GM13977 (cell line): Measurements from ENCODE around the gene CCDC7.
"Not testable (repeated sequence)": the region's sequence is repeated elsewhere in the genome, so short reads cannot be mapped to it uniquely, and the experiment has no call there.

Source experiments
- DNase-seq: peaks from one replicate; pipeline ENCODE4 v3.0.0; 2012; ENCODE audit warnings: low spot score
- in situ Hi-C: fragments of 300-500 bp; cut with MboI; formaldehyde crosslinking; loops from one replicate; pipeline ENCODE4 v1.12.0; 2022; ENCODE audit warnings: low sequenced_read_pairs, low pct_unique_long_range_greater_than_20kb, mixed read lengths, inconsistent platforms; ENCODE audit not compliant: unreplicated experiment
- TF ChIP-seq, protein P1 (sequence below): IDR thresholded peaks from 2 replicates; pipeline ENCODE4 v1.5.1; 2012; ENCODE audit warnings: mild to moderate bottlenecking, control low read depth; ENCODE audit not compliant: insufficient read depth; ENCODE audit errors: extremely low read depth, missing control alignments

CCDC7 gene

DNA sequence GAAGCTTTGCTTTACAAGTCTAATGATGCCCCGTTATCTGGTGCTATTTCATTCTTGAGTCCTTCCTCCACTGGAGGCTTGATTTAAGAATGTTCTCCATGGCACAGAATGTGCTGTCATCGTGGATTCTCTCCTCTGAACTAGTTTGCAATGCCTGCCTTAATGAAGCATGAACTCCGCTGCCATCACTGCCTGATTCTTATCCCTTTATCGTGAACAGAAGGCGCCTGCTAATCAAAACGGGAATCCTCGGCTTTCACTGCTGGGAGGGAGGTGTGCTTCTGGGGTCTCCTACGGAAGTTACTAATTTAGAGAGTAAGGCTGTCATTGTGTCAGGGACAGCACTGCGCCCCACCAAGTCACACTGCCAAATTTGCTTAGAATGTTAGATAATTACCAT is 455.9 kb downstream of the CCDC7 start:
- TF ChIP-seq, protein P1, sequence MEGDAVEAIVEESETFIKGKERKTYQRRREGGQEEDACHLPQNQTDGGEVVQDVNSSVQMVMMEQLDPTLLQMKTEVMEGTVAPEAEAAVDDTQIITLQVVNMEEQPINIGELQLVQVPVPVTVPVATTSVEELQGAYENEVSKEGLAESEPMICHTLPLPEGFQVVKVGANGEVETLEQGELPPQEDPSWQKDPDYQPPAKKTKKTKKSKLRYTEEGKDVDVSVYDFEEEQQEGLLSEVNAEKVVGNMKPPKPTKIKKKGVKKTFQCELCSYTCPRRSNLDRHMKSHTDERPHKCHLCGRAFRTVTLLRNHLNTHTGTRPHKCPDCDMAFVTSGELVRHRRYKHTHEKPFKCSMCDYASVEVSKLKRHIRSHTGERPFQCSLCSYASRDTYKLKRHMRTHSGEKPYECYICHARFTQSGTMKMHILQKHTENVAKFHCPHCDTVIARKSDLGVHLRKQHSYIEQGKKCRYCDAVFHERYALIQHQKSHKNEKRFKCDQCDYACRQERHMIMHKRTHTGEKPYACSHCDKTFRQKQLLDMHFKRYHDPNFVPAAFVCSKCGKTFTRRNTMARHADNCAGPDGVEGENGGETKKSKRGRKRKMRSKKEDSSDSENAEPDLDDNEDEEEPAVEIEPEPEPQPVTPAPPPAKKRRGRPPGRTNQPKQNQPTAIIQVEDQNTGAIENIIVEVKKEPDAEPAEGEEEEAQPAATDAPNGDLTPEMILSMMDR: no peak
- in situ Hi-C loops: no loop called here
- DNase-seq: no peak

DNA sequence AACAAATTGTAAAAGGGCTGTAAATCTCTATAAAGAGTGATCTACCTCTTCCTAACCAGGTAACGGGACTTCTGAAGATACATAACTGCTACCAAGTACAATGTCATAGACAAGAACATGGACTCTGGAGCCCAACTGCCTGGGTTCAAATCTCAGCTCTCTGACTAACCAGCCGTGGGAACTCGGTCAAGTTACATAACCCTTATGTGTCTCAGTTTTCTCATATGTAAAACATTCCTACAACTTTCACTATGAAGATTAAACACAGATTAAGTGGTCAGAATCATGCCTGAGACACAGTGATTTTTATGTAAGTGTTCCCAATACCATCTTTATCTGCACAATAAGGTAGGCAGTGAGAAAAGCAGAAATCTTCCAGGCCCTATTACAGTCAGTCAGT is 459.5 kb downstream of the CCDC7 start:
- in situ Hi-C loops: no loop called here
- no peak for DNase-seq
- TF ChIP-seq, protein P1: no peak

DNA sequence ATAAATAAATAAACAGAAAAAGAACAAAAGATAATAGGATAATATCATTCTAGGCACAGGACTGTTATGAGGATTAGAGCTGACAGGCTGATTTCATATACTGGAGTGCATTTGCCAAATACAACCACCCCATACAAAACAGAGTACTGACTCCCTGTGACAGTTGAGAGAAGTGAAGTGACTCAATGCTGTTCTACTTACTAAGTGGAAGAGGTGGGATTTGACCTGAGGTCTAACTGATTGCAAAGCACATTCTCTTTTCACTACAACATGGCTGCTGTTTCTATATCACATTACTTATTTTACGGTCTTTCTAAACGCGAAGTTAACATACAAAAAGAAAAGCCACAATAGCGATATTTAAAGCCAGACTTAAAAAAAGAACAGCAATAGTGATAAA is 460.7 kb downstream of the CCDC7 start:
- TF ChIP-seq, protein P1: no peak
- DNase-seq: no peak
- in situ Hi-C loops: no loop called here

DNA sequence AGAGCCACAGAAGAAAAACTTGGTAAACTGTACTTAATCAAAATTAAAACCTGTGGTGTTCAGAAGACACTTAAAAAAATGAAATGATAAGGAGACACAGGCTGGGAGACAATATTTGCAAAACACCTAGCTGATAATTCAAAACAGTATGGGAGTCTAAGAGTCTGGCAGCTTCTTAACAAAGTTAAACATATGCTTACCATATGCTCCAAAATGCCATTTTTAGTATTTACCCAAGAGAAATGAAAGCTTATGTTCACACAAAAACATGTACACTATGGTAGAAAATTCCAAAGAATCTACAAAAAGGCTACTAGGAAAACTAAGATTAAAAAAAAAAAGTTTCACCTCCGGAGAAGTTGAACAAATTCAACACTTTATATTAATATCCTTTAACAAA is 463.5 kb downstream of the CCDC7 start:
- in situ Hi-C loops: no loop called here
- DNase-seq: no peak
- TF ChIP-seq, protein P1: no peak

DNA sequence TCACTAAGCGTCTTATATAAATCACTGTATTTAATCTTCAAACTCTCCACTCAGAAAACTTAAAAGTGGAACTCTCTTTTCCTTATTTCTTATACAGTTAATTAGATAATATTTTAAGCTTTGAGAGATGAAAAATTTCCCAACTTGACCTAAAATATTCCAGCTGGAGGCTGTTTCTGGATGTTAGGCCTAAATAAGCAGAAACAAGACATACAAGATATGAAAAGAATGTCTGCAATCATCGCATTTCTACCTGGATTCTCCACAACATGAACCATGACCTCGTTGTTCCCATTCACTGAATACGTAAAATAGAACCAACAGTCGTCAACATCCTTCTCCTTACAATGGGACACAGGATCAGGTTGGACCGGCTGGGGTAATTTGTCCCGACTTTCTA is 464.0 kb downstream of the CCDC7 start:
- DNase-seq, in situ Hi-C loops: not testable (repeated sequence)

DNA sequence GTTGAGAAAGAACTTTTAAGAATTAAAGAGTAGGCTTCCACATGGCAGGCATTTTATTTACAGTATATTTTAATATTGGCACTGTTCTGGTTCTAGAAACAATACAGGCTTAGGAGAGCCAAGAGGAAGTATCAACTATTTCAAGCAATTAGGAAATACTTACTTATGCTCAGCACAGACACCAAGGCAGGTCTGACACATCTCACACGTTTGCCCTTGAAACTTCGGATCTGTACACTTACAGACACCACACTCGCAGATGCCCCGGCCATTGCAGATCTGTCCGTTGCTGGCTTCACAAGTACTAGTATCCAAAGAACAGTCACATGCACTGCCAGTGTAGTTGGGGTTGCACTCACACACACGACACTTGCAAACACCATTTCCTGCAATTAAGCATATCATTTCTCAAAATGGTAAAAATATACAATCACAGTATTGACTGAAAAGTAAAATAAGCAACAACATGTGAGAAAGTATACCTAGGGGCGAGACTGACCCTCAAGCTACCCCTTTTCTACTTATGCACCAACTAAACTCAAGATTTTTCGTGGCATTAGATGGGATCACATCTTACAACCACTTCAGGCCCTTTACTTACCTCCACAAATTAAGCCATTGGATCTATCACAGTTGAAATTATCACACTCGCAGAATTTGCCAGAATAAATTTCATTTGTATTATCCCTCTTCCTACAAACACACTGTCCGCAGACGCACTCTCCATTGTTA is 465.5 kb downstream of the CCDC7 start:
- in situ Hi-C loops: no loop called here
- TF ChIP-seq, protein P1: no peak
- DNase-seq: no peak

DNA sequence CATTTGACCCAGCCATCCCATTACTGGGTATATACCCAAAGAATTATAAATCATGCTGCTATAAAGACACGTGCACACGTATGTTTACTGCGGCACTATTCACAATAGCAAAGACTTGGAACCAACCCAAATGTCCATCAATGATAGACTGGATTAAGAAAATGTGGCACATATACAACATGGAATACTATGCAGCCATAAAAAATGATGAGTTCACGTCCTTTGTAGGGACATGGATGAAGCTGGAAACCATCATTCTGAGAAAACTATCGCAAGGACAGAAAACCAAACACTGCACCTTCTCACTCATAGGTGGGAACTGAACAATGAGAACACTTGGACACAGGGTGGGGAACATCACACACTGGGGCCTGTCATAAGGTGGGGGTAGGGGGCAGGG is 471.9 kb downstream of the CCDC7 start:
- in situ Hi-C loops, DNase-seq: not testable (repeated sequence)

DNA sequence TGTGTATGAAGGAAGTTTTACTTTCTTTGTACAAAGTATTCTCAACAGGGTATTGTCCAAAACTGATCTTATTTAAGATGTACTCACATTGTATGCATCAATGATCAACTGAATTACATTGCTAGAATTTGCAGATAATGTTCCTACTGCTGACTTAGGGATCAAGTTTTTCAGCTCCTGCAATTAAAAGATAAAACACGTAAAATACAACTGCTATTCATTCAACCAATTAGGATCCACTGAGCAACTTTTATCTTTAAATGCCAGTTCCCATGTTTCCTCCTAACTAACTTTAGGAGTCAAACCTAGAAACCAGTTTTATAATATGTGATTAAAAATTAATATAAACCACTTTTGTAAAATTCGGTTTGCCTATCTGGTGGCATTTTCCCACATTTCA is 476.2 kb downstream of the CCDC7 start:
- DNase-seq: no peak

More for the DNA sequence above, 476.2 kb downstream of the CCDC7 start:
- in situ Hi-C loops: no loop called here
- TF ChIP-seq, protein P1: no peak
